NT2/D1 (cell line): ENCODE measurements around the gene ANTXRL.
"Not testable (repeated sequence)": the region's sequence is repeated elsewhere in the genome, so short reads cannot be mapped to it uniquely, and the experiment has no call there.

Experiments used
- DNase-seq: peaks from one replicate; pipeline ENCODE4 v3.0.0-alpha.2; 2011; ENCODE audit warnings: low read depth, low spot score
- H3K27me3 ChIP-seq: 2 replicates; pipeline ENCODE4 v1.6.0; 2011; ENCODE audit warnings: mild to moderate bottlenecking; ENCODE audit not compliant: insufficient read length, insufficient read depth
- H3K36me3 ChIP-seq: 2 replicates; pipeline ENCODE4 v1.6.1; 2011; ENCODE audit warnings: mild to moderate bottlenecking, low read length, mixed read lengths; ENCODE audit not compliant: insufficient read depth, insufficient read length
- H3K4me1 ChIP-seq: 2 replicates; pipeline ENCODE4 v1.5.1; 2011; ENCODE audit not compliant: insufficient read depth, insufficient read length
- H3K4me3 ChIP-seq: 2 replicates; pipeline ENCODE4 v1.5.1; 2011; ENCODE audit warnings: low read depth; ENCODE audit not compliant: insufficient read length
- H3K9ac ChIP-seq: 2 replicates; pipeline ENCODE4 v1.6.0; 2011; ENCODE audit warnings: low read depth; ENCODE audit not compliant: insufficient read length
- H3K9me3 ChIP-seq: 2 replicates; pipeline ENCODE4 v1.5.1; 2011; ENCODE audit warnings: mild to moderate bottlenecking, low read length; ENCODE audit not compliant: insufficient read depth
- SUZ12 ChIP-seq: IDR thresholded peaks from 2 replicates; pipeline ENCODE4 v1.6.1; 2011; ENCODE audit not compliant: insufficient read length, insufficient read depth; ENCODE audit errors: extremely low read depth
- YY1 ChIP-seq: IDR thresholded peaks from 2 replicates; pipeline ENCODE4 v1.6.1; 2011; ENCODE audit not compliant: insufficient read length, insufficient read depth
- ZNF274 ChIP-seq: IDR thresholded peaks from 2 replicates; pipeline ENCODE4 v1.6.1; 2011; ENCODE audit warnings: mild to moderate bottlenecking, low read depth, low read length

ANTXRL gene

GRCh38 chr10:46286991-46287693 is at the start of gene ANTXRL:
TSS of gene ANTXRL (plus strand) at chr10:46286997. CDS start at chr10:46287263, 266 bp downstream.
- Histone ChIP-seq H3K27me3 (peaks cover 19% of the 10 kb centered on the region), H3K36me3 (no peaks in the 10 kb centered on the region), H3K9me3 (no peaks in the 10 kb centered on the region), H3K4me3 (no peak within 1 kb of the TSS), H3K4me1 (peaks cover 8% of the 10 kb centered on the region), H3K9ac (no peak within 1 kb of the TSS)
- no peak for TF ChIP-seq YY1
- no peak for TF ChIP-seq ZNF274
- TF ChIP-seq SUZ12: no peak
- DNase-seq: no peak

- DNase-seq: no peak
- no peak overlapping the region for H3K9ac ChIP-seq
- no peaks in the 10 kb centered on the region for H3K36me3 ChIP-seq
- no peaks in the 10 kb centered on the region for H3K27me3 ChIP-seq
- H3K4me3 ChIP-seq: no peak overlapping the region
- peaks cover 13% of the 10 kb centered on the region; the same call in 1 of the 2 replicates for H3K9me3 ChIP-seq
- TF ChIP-seq ZNF274 (no peak), SUZ12 (no peak), YY1 (no peak)
- peaks cover 2% of the 10 kb centered on the region for H3K4me1 ChIP-seq
Measured at GRCh38 chr10:46237815-46238510, 48.8 kb upstream of the ANTXRL start.

DNA sequence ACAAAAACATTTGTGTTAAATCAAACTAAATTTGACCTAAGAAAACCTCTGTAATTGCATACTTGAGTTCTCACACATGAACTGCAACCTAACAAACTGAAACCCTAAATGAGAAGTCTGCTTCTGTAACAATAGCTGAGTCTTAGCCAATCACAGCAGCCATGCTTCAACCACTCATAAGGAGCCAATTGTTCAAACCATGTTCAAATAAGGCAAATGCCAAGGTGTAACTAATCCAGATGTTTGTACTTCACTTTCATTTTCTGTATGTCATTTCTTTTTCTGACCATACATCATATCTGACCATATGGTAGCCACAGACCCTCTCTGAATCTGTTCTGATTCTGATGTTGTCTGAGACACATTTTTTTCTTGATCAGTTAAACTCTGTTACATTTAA is 47.5 kb upstream of the ANTXRL start:
- no peak for DNase-seq
- H3K4me1 ChIP-seq: peaks cover 2% of the 10 kb centered on the region
- H3K9me3 ChIP-seq: peaks cover 13% of the 10 kb centered on the region; the same call in 1 of the 2 replicates
- TF ChIP-seq SUZ12: no peak
- no peak for TF ChIP-seq YY1
- TF ChIP-seq ZNF274: no peak
- H3K9ac ChIP-seq: no peak overlapping the region
- no peak overlapping the region for H3K4me3 ChIP-seq
- H3K27me3 ChIP-seq: no peaks in the 10 kb centered on the region
- no peaks in the 10 kb centered on the region for H3K36me3 ChIP-seq

GRCh38 chr10:46239993-46240683 is 46.7 kb upstream of the ANTXRL start:
- DNase-seq: no peak
- Histone ChIP-seq H3K9ac (no peak overlapping the region), H3K4me3 (no peak overlapping the region), H3K9me3 (peaks cover 13% of the 10 kb centered on the region; the same call in 1 of the 2 replicates), H3K27me3 (no peaks in the 10 kb centered on the region), H3K36me3 (no peaks in the 10 kb centered on the region), H3K4me1 (no peaks in the 10 kb centered on the region)
- TF ChIP-seq ZNF274 (no peak), SUZ12 (no peak), YY1 (no peak)

DNA sequence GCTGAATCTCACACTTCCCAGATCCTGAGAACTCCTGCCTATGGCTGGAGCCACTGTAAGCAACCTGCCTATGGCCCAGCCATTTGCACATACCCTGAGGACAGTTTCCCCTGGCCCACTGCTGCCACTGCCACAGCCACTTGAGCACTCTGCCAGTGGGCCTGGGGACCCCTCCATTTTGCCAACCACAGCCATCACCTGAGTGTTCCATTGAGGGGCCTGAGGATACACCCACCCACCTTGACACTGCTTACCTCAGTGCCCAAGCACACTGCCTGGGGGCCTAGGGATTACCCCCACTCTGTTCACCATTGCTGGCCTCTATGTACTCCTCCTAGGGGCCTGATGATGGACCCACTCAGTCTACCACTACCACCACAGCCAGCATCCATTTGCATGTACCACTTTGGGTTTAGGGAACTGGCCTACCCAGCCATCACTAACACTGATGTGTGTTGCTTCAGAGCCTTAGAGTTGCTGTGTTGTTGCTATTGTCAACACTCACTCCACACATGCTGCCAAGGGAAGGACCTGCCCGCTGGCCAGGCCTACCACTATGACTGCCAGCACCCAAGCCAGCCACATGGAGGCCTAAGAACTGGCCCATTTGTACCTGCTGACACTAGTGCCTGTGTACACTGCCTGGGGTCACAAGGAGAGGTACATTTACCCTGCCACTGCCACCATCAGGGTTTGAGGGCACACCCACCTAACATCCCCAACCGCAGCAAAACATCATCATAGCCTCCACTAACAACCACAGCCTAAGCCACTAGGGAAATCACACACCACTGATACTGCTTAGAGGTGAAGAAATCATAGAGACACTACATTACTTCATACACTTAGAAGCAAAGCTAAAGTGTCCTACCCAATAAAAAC is 45.9 kb upstream of the ANTXRL start:
- H3K9me3 ChIP-seq: peaks cover 13% of the 10 kb centered on the region; the same call in 1 of the 2 replicates
- H3K4me3 ChIP-seq: no peak overlapping the region
- TF ChIP-seq SUZ12: no peak
- no peak for TF ChIP-seq YY1
- no peak for TF ChIP-seq ZNF274

DNA sequence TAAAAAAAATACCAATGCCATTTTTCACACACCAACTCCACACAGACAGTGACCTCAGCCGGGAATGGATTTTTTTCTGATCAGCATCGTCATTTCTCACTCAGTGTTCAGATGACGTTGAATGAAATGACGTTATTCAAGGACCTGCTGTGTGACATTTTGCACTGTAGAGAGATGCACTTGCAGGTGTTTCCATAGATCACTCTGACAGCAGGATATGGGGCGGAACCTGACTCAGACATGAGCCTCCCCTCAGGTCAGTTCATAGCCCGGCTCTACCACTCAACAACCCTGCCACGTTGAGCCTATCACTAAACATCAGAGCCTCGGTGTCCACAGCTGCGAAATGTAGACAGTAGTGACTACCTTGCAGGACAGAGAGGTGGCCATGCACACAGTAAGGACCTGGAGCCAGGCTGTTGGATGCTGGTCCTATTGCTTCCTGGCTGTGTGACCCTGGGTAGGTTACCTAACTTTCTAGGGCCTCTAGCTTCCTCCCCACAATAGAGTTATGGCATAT is 41.4 kb upstream of the ANTXRL start:
- peaks cover 13% of the 10 kb centered on the region; the same call in 1 of the 2 replicates for H3K9me3 ChIP-seq
- H3K4me3 ChIP-seq: no peak overlapping the region
- H3K36me3 ChIP-seq: no peaks in the 10 kb centered on the region
- no peaks in the 10 kb centered on the region for H3K27me3 ChIP-seq
- H3K4me1 ChIP-seq: no peaks in the 10 kb centered on the region
- TF ChIP-seq SUZ12: no peak
- TF ChIP-seq YY1: no peak
- TF ChIP-seq ZNF274: no peak
- no peak for DNase-seq
- H3K9ac ChIP-seq: no peak overlapping the region

More for the DNA sequence above, 45.9 kb upstream of the ANTXRL start:
- H3K4me1 ChIP-seq: no peaks in the 10 kb centered on the region
- H3K36me3 ChIP-seq: no peaks in the 10 kb centered on the region
- no peaks in the 10 kb centered on the region for H3K27me3 ChIP-seq
- no peak for DNase-seq
- no peak overlapping the region for H3K9ac ChIP-seq

DNA sequence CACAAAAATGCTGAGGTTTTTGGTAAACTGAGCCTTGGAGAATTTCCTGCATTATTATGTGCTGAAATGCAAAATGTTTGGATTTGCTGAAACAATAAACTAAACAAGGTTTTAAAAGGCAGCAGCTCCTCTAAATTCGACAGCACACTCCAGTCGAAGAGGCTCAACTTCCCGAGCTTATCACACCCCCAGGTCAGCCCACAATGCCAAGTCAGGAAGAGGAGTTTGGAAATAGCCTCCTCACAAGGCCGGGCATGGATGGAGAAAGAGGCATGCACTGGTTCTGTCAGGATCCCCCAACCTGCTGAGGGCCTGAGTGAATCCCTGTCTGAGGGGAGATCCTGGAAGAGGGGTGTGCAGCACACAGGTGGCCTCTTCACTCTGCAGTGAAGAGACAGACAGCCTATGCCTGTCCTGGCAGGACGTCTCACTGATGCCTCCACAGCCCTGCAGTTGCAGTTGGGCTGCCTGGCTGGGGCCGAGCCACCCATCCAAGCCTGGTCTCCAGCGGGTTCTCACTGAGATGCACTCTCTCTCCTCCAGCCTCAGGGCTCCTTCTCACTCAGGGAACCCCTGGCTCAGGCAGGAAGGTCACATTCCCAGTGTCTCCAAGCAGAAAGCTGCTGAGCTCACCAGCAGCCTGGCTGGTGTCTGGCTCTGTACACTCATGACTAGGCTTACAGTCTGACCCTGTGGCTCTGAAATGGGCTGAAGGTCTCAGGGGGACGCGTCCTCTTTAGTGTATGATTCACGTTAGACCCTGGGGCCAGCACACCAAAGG is 40.2 kb upstream of the ANTXRL start:
- DNase-seq, H3K4me1 ChIP-seq, H3K4me3 ChIP-seq, H3K27me3 ChIP-seq, H3K9me3 ChIP-seq, H3K9ac ChIP-seq, H3K36me3 ChIP-seq: not testable (repeated sequence)
